ENCODE measurements around the gene PDK2. TPM values are rescaled to one million over a fixed set of nuclear protein-coding genes. Genes with fewer than 3 reads are reported as not detected.

PDK2 gene
- total RNA-seq, 1 donor from 2014 or later = 7.8 TPM

DNA sequence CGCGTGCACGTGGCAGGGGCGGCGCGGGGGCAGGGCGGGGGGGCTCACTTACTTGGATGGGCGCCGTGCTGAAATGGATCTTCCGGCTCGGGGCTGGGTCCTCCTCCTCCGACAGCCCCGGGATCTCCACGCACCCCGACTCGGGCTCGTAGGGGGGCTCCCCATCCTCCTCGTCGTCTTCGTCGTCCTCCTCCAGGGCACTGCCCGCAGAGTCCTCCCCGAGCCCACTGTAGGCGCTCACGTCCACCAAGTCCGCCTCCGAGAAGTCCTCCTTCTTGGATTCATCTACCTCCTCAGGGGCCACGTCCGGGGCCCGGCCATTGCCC lies 53.9 kb downstream of the PDK2 start:
- DNase-seq (ENCODE audit: low read depth, low spot score) = no peak

DNA sequence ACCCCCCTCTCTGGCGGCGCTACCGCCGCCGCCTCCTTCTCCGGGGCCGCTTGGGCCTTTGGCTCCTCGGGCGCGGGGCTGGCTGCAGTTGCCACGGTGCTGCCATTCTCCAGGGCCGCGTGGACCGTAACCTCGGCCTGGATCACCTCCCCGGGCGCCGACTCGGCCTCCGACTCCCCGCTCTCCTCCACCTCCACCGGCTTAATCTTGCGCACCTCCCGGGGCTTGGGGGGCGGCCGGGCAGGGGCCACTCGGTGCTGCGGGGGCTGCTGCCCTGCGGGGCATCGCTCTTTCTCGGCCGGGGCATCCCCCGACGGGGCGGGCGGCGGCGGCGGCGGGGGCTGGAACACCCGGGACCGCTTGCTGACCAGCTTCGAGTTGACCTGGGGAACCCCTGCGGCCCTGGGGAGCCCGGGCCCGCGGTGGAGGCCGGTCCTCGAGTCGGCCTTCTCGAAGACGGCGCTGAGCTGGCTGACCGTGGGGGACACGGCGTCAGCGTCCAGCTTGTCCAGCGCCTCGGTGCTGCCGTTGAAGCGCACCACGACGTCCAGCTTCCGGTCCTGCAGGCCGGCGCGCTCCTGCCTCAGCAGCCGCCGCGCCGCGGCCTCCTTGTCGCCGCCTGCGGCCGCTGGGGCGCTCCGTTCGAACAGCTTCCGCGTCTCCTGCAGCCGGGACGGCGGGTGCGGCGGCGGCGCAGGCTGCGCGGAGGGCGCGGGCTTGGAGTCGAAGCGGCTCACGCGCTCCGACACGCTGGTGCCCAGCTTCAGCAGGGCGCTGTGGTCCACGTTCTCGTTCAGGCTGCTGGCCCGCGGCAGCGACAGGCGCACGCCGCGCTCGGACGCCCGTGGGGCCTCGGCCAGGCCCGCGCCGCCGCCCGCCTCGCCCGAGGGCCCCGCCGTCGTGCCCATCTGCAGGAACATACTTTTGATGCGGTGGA lies 54.5 kb downstream of the PDK2 start:
- no peak for DNase-seq (ENCODE audit: low read depth, low spot score)

DNA sequence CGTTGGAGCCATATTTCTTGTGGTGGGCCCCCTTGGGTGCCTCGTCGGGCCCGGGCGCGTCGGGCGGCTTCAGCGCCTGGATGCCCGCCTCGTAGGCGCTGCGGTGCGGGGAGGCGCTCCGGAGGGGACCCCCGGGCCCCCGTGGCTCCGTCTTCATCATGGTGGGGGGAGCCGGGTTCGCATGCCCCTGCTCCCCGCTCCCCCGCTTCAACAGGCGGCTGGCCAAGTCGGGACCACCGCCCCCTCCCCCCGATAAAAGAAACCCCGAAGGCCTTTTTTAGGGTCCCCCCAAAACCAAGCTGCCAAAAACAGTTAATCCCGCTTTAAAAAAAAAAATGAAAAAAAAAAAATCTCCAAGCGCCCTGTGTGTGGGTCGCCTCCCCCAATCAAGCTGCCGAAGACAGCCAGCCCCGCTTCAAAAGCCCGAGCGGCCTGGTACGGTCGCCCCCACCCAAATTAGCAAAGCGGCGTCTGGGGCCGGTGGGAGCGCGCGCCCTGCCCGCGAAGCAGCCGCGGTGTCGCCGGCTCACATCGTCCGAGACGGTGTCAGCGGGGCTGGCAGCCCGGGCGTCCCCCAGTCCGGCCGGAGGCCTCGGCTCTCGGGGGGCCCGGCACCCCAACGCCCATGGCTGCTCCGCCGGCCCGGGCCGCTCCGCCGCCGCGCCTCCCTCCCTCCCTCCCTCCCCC lies 55.3 kb downstream of the PDK2 start, which contains the start of gene PPP1R9B:
TSS of gene PPP1R9B (minus strand) at position 324 of the 687 bp plus-strand sequence. CDS start at position 160, 164 bp downstream.
- no peak for DNase-seq (ENCODE audit: low read depth, low spot score)

DNA sequence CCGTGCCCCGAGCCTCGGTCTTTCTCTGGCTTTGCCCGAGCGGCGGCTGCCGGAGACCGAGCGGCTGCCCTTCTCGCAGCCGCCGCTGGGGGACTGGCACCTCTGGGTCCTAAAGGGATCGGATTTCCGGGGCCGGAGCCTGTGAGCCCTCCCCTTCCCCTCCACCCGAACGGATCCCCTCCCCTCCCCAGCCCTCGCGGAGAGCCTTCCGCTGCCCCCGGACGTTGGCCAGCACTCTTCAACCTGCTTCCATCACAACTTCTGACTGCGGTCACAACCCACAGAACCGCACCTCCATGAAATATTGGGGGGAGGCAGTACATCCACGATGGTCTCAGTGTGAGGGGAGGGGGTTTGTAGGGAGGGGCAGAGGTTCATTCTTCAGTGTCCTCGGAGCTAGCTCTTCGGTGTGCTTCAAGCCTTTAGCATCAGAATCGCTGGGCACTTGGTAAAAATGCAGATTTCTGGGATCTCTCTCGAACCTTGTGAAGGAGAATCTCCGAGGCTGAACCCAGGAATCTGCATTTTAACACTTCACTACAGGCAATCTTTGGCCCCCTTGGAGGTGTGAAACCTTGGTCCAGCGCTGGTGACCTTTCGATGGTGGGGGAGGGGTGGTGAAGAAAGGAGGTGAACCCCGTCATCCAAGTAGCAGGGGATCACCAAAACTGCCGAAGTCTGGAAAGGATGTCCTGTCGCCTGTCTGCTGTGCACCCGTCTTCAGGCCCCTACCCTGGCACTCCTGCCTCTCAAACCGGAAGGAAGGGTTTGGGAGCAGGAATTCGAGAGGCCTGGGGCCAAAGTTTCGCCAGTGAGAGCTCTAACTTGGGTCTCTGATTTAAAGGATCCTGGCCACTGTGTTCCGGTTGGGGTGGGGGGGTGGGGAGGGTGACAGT lies 56.1 kb downstream of the PDK2 start:
- peak; percentile 63 for DNase-seq (ENCODE audit: low read depth, low spot score)

DNA sequence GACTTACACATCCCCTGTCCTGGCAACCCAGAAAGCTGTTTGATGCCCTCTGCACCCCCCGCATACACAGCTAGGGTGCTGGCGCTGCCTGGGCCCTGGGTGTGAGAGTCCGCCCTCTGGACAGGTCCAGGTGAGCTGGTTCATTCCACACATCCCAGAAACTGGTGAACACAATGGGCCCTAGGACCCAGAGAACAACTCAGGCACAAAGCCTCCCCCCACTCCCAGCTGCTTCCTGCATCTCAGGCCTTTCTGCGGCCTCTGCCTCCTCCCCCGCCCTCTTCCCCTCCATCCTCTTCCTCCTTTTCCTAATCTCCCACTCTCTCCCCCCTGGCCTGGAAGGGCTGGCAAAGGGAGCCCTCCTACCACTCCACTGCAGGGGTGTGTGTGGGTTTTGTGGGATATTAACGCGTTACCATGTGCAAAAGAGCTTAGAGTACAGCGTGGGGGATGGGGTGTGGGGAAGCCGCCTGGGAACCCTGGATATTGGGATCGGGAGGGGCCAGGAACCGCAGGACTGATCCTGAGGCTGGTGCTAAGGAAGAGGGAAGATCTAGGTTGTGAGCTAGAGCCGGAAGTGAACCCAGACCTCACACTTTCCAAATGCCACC lies 56.9 kb downstream of the PDK2 start:
- peak; percentile 72 for DNase-seq (ENCODE audit: low read depth, low spot score)

DNA sequence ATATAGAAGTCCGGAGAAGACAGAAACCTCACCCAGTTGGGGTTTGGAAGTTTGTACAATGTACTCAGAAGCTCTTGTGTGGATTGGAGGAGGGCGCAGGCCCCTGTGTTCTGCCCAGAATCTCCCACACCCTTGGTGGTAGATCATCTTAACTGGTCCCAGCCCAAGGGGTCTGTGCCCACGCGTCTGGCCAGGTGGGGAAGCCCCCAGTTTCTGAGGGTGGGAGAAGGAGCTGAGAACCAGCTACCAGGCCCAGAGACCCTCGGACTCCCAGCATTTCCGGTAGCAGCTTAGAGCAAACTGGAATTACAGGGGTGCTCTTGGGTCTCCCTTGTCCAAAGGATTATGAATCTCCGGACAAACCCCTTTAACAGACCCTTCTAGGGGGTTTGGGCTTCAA lies 57.6 kb downstream of the PDK2 start:
- DNase-seq (ENCODE audit: low read depth, low spot score) = no peak

DNA sequence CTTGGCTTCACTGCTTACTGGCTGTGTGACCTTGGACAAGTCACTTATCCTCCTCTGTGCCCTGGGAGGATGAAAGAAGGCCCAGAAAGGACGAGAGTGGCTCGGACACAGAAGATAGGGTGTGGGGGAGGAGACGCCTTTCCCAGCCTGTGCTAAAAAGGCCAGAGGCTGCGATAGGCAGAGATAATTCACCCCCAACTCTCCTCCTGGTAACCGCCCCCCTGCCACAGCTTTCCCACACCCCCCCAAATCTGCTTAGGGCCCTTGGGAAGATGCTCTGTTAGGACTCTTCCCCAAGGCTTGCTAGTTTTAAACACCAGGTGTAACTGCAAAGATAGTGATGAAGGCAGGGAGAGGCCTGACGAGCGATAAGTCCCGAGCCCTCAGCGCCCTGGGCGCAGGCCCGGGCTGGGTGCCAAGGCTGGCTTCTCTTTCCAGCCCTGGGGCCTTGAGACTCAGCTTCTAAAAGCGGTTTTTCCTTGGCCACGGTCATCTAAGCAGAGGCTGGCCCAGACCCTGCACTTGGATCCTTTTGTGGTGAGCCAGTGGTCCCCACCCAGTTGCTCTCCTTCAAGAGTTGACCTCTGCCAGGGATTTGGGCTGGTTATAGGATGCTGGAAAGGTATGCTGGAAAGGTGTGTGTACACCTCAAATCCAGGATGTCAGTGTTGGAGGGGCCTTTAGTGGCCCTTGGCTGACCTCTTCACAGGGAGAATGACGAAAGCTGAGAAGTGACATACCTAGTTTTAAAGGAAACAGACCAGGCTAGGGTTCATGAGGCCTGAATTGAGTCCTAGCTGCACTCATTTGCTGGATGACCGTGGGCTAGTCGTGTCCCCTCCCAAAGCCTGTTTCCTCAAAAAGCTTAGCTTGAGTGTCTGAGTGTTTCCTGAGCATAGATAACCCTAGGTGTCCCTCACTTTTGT lies 58.8 kb downstream of the PDK2 start:
- DNase-seq (ENCODE audit: low read depth, low spot score) = no peak

DNA sequence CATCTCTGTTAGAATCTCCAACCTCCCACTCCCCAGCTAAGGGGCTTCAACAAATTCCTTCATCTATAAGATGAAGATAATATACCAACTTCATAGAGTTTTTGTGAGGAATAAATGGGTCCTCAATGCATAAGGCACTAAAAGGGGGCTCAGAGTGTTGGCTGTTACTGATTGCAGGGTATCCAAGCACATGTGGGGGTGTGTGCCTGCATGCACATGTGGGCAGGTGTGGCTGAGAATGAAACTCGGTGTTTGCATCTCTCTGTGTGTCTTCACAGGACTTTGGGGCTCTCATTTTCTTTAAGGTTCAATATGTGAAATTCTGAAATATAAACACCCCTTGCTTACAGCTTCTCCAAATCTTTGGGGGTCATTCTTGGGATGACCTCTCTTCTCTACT lies 59.5 kb downstream of the PDK2 start:
- no peak for DNase-seq (ENCODE audit: low read depth, low spot score)

DNA sequence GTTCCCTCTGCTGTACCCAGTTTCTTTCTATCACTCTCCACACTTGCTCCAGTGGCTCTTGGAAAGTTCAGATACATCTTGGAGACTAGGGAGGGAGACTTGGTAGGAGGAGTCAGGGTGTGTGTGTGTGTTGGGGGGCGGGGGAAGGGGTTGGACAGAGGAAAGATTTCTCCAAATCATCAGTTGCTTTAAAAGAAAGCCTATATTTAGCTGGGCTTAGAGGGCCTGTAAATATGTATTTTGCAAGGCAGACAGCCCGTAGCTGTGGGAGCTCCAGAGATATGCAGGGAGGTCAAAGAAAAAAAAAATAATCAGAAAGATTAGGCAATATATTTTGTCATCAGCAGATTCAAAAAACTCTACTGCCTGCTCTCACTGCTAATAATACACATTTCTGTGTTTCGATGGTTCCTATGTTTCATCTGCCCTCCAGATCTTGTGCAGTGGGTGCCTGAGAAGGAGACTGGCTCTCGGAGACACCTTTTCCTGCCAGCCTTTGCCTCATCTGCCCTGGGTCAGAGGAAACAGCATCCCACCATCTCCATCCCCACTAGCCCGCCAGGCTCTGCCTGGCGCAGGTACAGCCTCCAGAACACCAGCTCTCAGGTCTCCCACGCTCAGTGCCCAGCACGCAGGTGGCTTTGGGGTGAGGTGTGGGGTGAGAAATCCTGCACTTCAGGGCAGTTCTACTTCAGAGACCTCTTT lies 60.1 kb downstream of the PDK2 start:
- DNase-seq (ENCODE audit: low read depth, low spot score) = no peak

DNA sequence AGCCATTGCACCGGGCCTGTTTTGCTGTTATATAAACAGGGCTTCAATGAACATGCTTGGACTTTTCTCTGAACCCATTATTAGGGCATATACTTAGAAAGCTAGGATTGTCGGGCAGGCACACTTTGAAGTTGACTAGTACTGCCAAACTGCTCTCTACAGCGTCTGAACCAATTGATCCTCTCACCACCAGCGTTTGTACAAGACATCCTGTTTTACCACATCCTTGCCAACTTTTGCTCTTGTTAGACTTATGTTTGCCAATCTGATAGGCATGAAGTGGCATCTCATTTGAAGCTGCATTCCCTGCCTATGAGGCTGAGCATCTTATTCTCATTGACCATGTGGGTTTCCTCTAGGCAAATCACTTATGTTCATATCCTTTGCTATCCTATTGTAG lies 62.7 kb downstream of the PDK2 start:
- DNase-seq (ENCODE audit: low read depth, low spot score) = no peak

DNA sequence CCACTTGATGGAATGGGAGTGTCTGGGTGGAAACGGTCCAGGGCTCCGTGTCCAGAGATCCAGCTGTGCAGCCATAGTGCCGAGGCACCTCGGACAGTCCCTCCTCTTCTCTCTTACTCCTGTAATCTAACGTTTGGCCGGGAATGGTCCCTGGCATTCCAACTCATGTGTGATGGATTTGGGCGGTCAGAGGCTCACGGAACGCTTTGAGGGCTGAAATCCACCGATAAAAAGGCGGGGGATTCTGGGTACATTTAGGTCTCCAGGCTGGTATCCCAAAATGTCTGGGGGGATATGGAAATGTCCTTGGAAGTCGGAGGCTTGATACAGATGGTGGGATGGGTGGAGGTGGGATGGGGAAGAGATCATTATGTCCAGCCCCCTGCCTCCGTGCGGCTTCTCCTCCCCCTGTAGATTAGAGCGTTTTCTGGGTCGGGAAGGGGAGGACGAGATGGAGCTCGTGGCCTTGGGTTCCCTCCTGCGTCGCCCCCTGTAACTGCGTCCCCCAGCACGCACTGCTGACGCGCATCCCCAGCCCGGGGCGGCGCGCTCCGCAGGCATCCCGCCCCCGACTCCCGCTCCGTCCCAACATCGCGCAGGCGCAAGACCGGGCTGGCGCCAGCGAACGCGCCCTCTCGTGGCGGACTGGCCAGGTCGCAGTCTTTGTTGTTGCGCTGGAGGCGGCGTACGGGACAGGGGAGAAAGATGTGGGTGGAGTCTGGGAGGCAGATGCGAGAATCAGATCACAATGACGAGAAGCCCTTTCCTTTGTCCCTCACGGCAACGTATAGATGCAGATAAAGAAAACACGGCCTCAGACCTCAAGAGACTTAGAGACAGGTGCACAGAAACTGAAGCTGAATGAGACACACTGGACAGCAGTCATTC lies 66.1 kb downstream of the PDK2 start:
- peak; percentile 63 for DNase-seq (ENCODE audit: low read depth, low spot score)

Other genes starting within 250 kb of the PDK2 start
- gene TAC4, start 247.3 kb upstream of the PDK2 start, total RNA-seq = not detected in 2 replicates
- not detected in 2 replicates for gene DLX4, start 126.2 kb upstream of the PDK2 start, total RNA-seq
- not detected in 2 replicates for gene DLX3, start 100.1 kb upstream of the PDK2 start, total RNA-seq
- 77.7 and 101 TPM in 2 replicates for gene ITGA3, start 39.2 kb upstream of the PDK2 start, total RNA-seq
- gene SAMD14, start 34.8 kb downstream of the PDK2 start, total RNA-seq = 4.1 and 4.5 TPM in 2 replicates
- gene PPP1R9B, start 55.3 kb downstream of the PDK2 start, total RNA-seq = 29.7 and 43.8 TPM in 2 replicates
- gene SGCA, start 70.7 kb downstream of the PDK2 start, total RNA-seq = not detected in 2 replicates
- 0.26 and 0.88 TPM in 2 replicates for gene COL1A1, start 106.3 kb downstream of the PDK2 start, total RNA-seq
- gene TMEM92, start 179.1 kb downstream of the PDK2 start, total RNA-seq = not detected in 2 replicates

Measured in pulmonary artery endothelial cell (primary cell).